SIG-M5 (cell line): ENCODE measurements around the gene SEMA4D.

ENCODE experiments used
- DNase-seq: peaks from one replicate; lab custom pipeline; 2025; lab: John Stamatoyannopoulos, UW

SEMA4D gene

GRCh38 chr9:89410641-89411350 lies 87.1 kb downstream of the SEMA4D start:
- no peak for DNase-seq

- no peak for DNase-seq
Observed at GRCh38 chr9:89410022-89410421, 87.9 kb downstream of the SEMA4D start.

- DNase-seq, result no peak
Observed at GRCh38 chr9:89409466-89409865, 88.4 kb downstream of the SEMA4D start.

- DNase-seq, result no peak
Observed at GRCh38 chr9:89408628-89409101, 89.2 kb downstream of the SEMA4D start.

- DNase-seq, result no peak
Observed at GRCh38 chr9:89407070-89407469, 90.8 kb downstream of the SEMA4D start.

- DNase-seq, result no peak
Observed at GRCh38 chr9:89405826-89406225, 92.1 kb downstream of the SEMA4D start.

GRCh38 chr9:89404074-89404473 lies 93.8 kb downstream of the SEMA4D start:
- no peak for DNase-seq

- no peak for DNase-seq
Observed at GRCh38 chr9:89402695-89403427, 95.1 kb downstream of the SEMA4D start.

GRCh38 chr9:89400403-89401116 lies 97.4 kb downstream of the SEMA4D start:
- peak; percentile 61 for DNase-seq

- DNase-seq, result no peak
Observed at GRCh38 chr9:89398621-89399020, 99.3 kb downstream of the SEMA4D start.

- DNase-seq, result no peak
Observed at GRCh38 chr9:89397471-89397870, 100.4 kb downstream of the SEMA4D start.

GRCh38 chr9:89395931-89396710 lies 101.8 kb downstream of the SEMA4D start:
- DNase-seq, result no peak

- DNase-seq, result no peak
Observed at GRCh38 chr9:89394412-89394811, 103.5 kb downstream of the SEMA4D start.

- no peak for DNase-seq
Observed at GRCh38 chr9:89391585-89391984, 106.3 kb downstream of the SEMA4D start.

GRCh38 chr9:89390578-89391116 lies 107.3 kb downstream of the SEMA4D start:
- DNase-seq, result no peak

- DNase-seq, result no peak
Observed at GRCh38 chr9:89390068-89390555, 107.8 kb downstream of the SEMA4D start.

- no peak for DNase-seq
Observed at GRCh38 chr9:89388868-89389177, 109.1 kb downstream of the SEMA4D start.

- peak; percentile 63 for DNase-seq
Observed at GRCh38 chr9:89388084-89388867, 109.6 kb downstream of the SEMA4D start.

GRCh38 chr9:89387197-89387849 lies 110.6 kb downstream of the SEMA4D start:
- no peak for DNase-seq

GRCh38 chr9:89386797-89387196 lies 111.1 kb downstream of the SEMA4D start:
- no peak for DNase-seq
